Hepatocyte (in vitro differentiated cells): ENCODE measurements around the gene ETHE1.

Experiments
- EZH2 ChIP-seq: fragments of 200-600 bp; sonication (generic); IDR thresholded peaks from 2 replicates; pipeline ENCODE4 v1.6.1; 2016; ENCODE audit warnings: antibody characterized with exemption, mild to moderate bottlenecking, borderline replicate concordance
- TF ChIP-seq, protein P1 (sequence below): fragments of 200-600 bp; sonication (generic); IDR thresholded peaks from 2 replicates; pipeline ENCODE4 v1.5.1; 2016; ENCODE audit warnings: antibody characterized with exemption, mild to moderate bottlenecking; ENCODE audit not compliant: poor library complexity

- TF ChIP-seq, protein P1, sequence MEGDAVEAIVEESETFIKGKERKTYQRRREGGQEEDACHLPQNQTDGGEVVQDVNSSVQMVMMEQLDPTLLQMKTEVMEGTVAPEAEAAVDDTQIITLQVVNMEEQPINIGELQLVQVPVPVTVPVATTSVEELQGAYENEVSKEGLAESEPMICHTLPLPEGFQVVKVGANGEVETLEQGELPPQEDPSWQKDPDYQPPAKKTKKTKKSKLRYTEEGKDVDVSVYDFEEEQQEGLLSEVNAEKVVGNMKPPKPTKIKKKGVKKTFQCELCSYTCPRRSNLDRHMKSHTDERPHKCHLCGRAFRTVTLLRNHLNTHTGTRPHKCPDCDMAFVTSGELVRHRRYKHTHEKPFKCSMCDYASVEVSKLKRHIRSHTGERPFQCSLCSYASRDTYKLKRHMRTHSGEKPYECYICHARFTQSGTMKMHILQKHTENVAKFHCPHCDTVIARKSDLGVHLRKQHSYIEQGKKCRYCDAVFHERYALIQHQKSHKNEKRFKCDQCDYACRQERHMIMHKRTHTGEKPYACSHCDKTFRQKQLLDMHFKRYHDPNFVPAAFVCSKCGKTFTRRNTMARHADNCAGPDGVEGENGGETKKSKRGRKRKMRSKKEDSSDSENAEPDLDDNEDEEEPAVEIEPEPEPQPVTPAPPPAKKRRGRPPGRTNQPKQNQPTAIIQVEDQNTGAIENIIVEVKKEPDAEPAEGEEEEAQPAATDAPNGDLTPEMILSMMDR = no peak
- no peak for TF ChIP-seq EZH2
These were observed 56.7 kb downstream of the ETHE1 start for GRCh38 chr19:43470288-43470687.
